Testis (tissue), 3 donors: ENCODE data around the gene PARP4. TPM values are rescaled to one million over a fixed set of nuclear protein-coding genes. Genes with fewer than 3 reads are reported as not detected.
A peak's percentile ranks its signal among the peaks of the same experiment; 100 is the strongest.
"Not testable (repeated sequence)": the region's sequence is repeated elsewhere in the genome, so short reads cannot be mapped to it uniquely, and the experiment has no call there.

Source experiments
- DNase-seq: peaks from one replicate; pipeline ENCODE4 v3.0.0-alpha.2; 2019
- H3K27ac ChIP-seq, 2 donors: fragments of 200-600 bp; sonication (generic); one replicate each; pipeline ENCODE4 v1.5.1; 2019
- H3K27me3 ChIP-seq: fragments of 200-600 bp; sonication (generic); one replicate; pipeline ENCODE4 v1.5.1; 2019
- H3K36me3 ChIP-seq: fragments of 200-600 bp; sonication (generic); one replicate; pipeline ENCODE4 v1.5.1; 2017; ENCODE audit warnings: low read depth; ENCODE audit errors: missing control alignments
- H3K4me1 ChIP-seq: fragments of 200-600 bp; sonication (generic); one replicate; pipeline ENCODE4 v1.5.1; 2019
- H3K4me3 ChIP-seq, 2 donors: fragments of 200-600 bp; sonication (generic); one replicate each; pipeline ENCODE4 v1.5.1; 2017 to 2019
- H3K9me3 ChIP-seq: fragments of 200-600 bp; sonication (generic); one replicate; pipeline ENCODE4 v1.5.1; 2017
- POLR2A ChIP-seq: fragments of 450-650 bp; IDR thresholded peaks from one replicate; pipeline ENCODE4 v1.6.1; 2017; ENCODE audit warnings: antibody characterized with exemption, mild to moderate bottlenecking, moderate library complexity
- WGBS, 2 donors: methylation state at CpG; one replicate each; pipeline ENCODE4 v1.1.5; 2018; 5-methylcytosine and 5-hydroxymethylcytosine counted together
- intact Hi-C: fragments of 100-400 bp; cut with DNase I; formaldehyde crosslinking; loops from one replicate; pipeline ENCODE4 v1.15.1; 2023; ENCODE audit warnings: low total_unique reads
- polyA plus RNA-seq: library from polyadenylated mRNA; stranded (reverse); fragments of 350-450 nt; fragmentation: Illumina TruSeq; extraction: RNeasy Lipid Tissue Mini Kit (QIAGEN cat#74804); gene quantifications from one replicate; pipeline ENCODE4 v1.2.3, GENCODE V29; 2014; ENCODE audit warnings: low read depth, low replicate concordance; ENCODE audit not compliant: insufficient read depth
- total RNA-seq, 2 donors: library from RNA; depleted of rRNA; stranded (reverse); fragments of >200 nt; gene quantifications; one replicate each; pipeline ENCODE4 v1.2.3, GENCODE V29; 2016
- TF ChIP-seq, protein P1 (sequence below), 3 experiments: fragments of 450-650 bp in 2 of 3; fragments of 200-600 bp in 1 of 3; sonication (generic) in 1 of 3; IDR thresholded peaks; one replicate each; pipeline ENCODE4 v1.5.1; 2016 to 2019; ENCODE audit warnings: antibody characterized with exemption in 3 of 3, mild to moderate bottlenecking in 2 of 3, moderate library complexity in 1 of 3

The PARP4 gene
- total and polyA plus RNA-seq, 3 donors from 2014 or later: 21.3 to 43.6 (median 37.9) TPM

DNA sequence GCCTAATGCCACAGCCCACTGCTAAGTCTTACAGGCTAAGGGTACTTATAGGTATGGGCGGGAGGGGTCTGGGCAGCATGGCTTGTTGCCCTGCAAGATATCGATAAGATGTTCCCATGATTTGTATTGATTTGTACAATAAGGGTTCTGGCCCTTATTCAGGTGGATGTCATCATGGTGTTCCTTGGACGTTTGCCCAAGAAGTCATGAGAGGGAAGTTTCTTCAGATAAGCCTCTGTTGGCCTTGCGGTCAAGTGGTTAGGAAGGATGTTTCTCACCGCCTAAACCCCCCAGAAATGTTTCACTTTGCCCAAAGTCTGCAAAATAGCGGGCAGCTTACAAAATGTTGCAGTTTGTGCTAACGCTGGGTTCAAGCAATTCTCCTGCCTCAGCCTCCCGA is 7.3 kb downstream of the PARP4 start:
- peak; percentile 64 for DNase-seq
- no peaks in the 10 kb centered on the region for H3K36me3 ChIP-seq
- TF ChIP-seq POLR2A: no peak
- TF ChIP-seq, protein P1, sequence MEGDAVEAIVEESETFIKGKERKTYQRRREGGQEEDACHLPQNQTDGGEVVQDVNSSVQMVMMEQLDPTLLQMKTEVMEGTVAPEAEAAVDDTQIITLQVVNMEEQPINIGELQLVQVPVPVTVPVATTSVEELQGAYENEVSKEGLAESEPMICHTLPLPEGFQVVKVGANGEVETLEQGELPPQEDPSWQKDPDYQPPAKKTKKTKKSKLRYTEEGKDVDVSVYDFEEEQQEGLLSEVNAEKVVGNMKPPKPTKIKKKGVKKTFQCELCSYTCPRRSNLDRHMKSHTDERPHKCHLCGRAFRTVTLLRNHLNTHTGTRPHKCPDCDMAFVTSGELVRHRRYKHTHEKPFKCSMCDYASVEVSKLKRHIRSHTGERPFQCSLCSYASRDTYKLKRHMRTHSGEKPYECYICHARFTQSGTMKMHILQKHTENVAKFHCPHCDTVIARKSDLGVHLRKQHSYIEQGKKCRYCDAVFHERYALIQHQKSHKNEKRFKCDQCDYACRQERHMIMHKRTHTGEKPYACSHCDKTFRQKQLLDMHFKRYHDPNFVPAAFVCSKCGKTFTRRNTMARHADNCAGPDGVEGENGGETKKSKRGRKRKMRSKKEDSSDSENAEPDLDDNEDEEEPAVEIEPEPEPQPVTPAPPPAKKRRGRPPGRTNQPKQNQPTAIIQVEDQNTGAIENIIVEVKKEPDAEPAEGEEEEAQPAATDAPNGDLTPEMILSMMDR (IDR thresholded peaks at IDR 0.05): no peak
- H3K4me1 ChIP-seq: peaks cover 15% of the 10 kb centered on the region
- no peaks in the 10 kb centered on the region for H3K9me3 ChIP-seq
- 37 to 48% methylated on average over 7 to 8 of the region's 8 CpGs for WGBS, 2 donors
- no peak overlapping the region for H3K27ac ChIP-seq
- no peaks in the 10 kb centered on the region for H3K27me3 ChIP-seq
- intact Hi-C loops: no loop called here
- peak overlapping the region in 1 of 2 donors; percentile 39 for H3K4me3 ChIP-seq

DNA sequence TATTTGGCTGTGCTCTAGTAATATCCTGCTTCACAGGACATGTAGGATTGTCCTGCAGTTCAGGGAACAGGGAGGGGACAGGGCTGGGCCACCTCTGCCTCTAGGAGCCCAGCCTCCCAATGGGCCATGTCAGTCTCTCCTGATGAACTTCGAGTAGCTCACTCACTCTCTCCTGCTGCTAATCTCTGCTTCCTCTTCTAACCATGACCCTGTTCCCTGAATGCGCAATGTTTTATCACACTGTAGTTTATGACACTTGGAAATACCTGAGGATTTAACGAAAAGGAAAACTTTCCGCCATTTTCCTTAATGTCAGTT is 9.2 kb downstream of the PARP4 start:
- H3K4me1 ChIP-seq: peaks cover 17% of the 10 kb centered on the region
- no peaks in the 10 kb centered on the region for H3K36me3 ChIP-seq
- WGBS, 2 donors: 81 to 92% methylated on average over 4 of the region's 4 CpGs
- DNase-seq: no peak
- TF ChIP-seq, protein P1 (IDR thresholded peaks at IDR 0.05): no peak
- no peak for TF ChIP-seq POLR2A
- no peaks in the 10 kb centered on the region for H3K27me3 ChIP-seq
- intact Hi-C loops: no loop called here
- no peaks in the 10 kb centered on the region for H3K9me3 ChIP-seq
- H3K27ac ChIP-seq: no peak overlapping the region
- no peak overlapping the region for H3K4me3 ChIP-seq

DNA sequence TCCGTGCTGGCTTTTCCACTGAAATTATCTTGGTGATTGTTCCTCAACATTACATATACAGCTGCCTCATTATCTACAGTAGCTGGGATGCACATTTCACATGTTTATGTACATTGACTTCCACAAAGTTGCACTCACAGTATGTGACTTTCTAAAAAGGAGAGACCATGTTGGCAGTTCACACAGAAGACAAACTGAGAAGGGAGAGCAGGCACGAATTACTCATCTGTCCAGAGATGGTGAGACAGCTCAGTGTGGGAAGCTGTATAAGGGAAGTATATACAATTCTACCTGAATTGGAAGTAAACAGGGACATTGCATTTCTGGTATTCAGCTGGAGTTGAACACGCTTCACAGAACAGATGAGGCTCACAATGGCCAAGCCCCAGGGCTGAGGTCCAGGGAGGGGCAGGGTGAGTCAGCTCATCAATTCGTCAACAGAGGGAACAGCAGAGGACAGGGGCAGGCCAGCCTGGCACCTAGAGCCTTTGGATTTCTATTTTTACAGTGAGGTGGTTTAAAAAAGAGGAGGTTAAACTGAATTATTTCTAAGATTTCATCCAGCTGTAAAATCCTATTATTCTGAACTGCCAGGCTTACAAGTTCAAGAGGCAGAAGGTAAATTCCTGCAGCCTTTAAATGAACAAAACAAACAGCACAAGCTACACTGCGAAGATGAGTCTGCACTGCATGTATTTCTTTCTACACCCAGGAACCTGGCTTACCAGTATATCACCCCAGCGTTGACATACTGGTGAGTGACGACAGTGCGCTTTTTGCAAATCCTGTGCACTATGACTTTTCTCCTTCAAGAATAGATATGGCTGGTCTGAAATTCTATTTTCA is 9.8 kb downstream of the PARP4 start:
- WGBS, 2 donors: 76 to 87% methylated on average over 8 of the region's 8 CpGs
- DNase-seq: no peak
- TF ChIP-seq POLR2A: no peak
- TF ChIP-seq, protein P1 (IDR thresholded peaks at IDR 0.05): no peak
- peaks cover 16% of the 10 kb centered on the region for H3K4me1 ChIP-seq
- no peaks in the 10 kb centered on the region for H3K27me3 ChIP-seq
- H3K9me3 ChIP-seq: no peaks in the 10 kb centered on the region
- no peaks in the 10 kb centered on the region for H3K36me3 ChIP-seq
- H3K4me3 ChIP-seq: no peak overlapping the region
- H3K27ac ChIP-seq: no peak overlapping the region
- intact Hi-C loops: no loop called here

DNA sequence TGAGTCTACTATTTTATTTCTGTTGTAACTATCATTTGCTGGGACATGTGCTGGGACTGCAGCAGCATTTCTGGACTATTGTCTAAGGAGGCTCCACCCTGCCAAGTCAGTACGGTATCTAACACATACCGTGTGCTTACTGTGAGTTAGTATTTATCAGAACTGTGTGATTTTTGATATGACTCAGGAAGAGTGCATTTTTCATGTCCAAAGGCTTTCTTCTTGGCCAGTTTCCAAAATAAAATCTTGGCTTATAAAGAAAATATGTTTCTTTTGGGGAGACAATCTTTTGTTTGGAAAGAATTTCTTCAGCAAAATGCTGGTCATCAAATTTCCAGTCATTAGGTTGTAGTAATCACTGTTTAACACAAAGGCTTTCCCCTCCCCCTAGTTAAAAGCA is 11.6 kb downstream of the PARP4 start:
- H3K4me1 ChIP-seq: peaks cover 11% of the 10 kb centered on the region
- H3K27ac ChIP-seq: peak overlapping the region in 1 of 2 donors; percentile 25
- intact Hi-C loops: no loop called here
- 29% methylated on average over 2 of the region's 2 CpGs for WGBS, 2 donors
- no peaks in the 10 kb centered on the region for H3K27me3 ChIP-seq
- TF ChIP-seq POLR2A: no peak
- TF ChIP-seq, protein P1 (IDR thresholded peaks at IDR 0.05): no peak
- DNase-seq: no peak
- H3K4me3 ChIP-seq: no peak overlapping the region
- H3K9me3 ChIP-seq: no peaks in the 10 kb centered on the region
- no peaks in the 10 kb centered on the region for H3K36me3 ChIP-seq

DNA sequence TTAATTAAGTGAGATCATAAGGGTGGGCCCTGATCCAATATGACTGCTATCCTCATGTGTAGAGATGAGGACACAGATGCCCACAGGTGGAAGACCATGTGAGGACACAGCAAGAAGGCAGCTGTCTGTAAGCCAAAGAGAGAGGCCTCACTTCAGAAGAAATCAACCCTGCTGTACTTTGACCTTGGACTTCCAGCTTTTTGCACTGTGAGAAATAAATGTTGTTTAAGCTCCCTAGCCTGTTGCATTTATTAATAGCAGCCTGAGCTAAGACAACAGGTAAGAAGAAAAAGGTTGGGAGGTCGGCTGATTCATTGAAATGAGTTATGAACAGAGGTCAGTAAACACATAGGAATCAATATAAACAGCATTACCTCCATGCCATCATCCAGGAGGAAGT is 14.8 kb downstream of the PARP4 start:
- no peaks in the 10 kb centered on the region for H3K27me3 ChIP-seq
- H3K36me3 ChIP-seq: no peaks in the 10 kb centered on the region
- intact Hi-C loops: no loop called here
- no peak for DNase-seq
- no peak overlapping the region for H3K27ac ChIP-seq
- H3K4me3 ChIP-seq: no peak overlapping the region
- WGBS, 2 donors: 92 to 96% methylated on average over 1 of the region's 1 CpG
- TF ChIP-seq, protein P1 (IDR thresholded peaks at IDR 0.05): no peak
- no peak for TF ChIP-seq POLR2A
- peaks cover 11% of the 10 kb centered on the region for H3K4me1 ChIP-seq
- no peaks in the 10 kb centered on the region for H3K9me3 ChIP-seq

DNA sequence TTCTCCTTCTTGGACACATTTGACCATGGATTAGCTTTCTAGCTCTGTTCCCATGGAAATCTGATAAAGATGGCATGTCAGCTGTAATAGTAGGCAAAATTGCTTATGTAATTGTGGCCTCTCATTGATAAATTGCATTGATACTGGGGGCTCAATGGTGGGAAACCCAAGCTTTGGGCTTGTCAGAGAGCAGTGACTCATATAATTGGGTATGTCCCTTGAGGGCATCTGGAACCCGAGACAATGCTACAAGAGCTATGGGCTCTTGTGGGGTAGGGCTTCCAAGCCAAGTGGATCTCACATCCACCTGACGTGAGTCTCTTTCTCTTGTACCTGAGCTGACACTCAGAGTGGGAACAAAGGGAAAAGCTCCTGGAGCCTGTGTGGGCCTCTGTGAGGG is 16.3 kb downstream of the PARP4 start:
- H3K9me3 ChIP-seq, H3K27me3 ChIP-seq, H3K36me3 ChIP-seq, DNase-seq, H3K4me3 ChIP-seq, intact Hi-C loops, H3K27ac ChIP-seq: not testable (repeated sequence)
- peaks cover 11% of the 10 kb centered on the region for H3K4me1 ChIP-seq
- 85 to 100% methylated on average over 2 of the region's 2 CpGs for WGBS, 2 donors
